Astrocyte (in vitro differentiated cells and primary cell): Measurements from ENCODE around the gene ORAI2.

Experiments
- EZH2 ChIP-seq: IDR thresholded peaks from 2 replicates; pipeline ENCODE4 v1.6.1; 2012; ENCODE audit warnings: mild to moderate bottlenecking, low read length, inconsistent platforms; ENCODE audit not compliant: insufficient read depth
- TF ChIP-seq, protein P1 (sequence below): IDR thresholded peaks from 2 replicates; pipeline ENCODE4 v1.5.1; 2011; ENCODE audit warnings: low read depth, mild to moderate bottlenecking, inconsistent platforms, low read length, moderate library complexity; ENCODE audit not compliant: insufficient read depth

DNA sequence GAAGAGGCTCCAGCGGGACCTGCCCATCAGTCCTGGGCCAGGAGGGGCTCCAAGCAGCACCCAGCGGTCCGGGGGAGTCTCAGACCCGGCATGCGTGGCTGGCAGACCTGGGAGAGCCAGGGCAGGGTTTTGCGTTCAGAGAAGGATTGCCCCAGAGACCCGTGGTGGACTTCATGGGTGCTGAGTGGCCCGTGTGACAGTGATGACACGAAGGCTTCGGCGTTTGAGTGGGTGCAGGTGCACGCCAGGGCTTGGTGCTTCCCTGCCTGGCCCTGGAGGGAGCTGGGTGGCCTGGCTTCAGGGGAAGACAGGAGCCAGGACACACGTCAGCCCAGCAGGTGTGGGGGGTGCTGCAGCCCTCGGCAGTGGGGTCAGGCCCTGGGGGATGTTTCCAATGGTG is 13.9 kb downstream of the ORAI2 start:
- TF ChIP-seq, protein P1, sequence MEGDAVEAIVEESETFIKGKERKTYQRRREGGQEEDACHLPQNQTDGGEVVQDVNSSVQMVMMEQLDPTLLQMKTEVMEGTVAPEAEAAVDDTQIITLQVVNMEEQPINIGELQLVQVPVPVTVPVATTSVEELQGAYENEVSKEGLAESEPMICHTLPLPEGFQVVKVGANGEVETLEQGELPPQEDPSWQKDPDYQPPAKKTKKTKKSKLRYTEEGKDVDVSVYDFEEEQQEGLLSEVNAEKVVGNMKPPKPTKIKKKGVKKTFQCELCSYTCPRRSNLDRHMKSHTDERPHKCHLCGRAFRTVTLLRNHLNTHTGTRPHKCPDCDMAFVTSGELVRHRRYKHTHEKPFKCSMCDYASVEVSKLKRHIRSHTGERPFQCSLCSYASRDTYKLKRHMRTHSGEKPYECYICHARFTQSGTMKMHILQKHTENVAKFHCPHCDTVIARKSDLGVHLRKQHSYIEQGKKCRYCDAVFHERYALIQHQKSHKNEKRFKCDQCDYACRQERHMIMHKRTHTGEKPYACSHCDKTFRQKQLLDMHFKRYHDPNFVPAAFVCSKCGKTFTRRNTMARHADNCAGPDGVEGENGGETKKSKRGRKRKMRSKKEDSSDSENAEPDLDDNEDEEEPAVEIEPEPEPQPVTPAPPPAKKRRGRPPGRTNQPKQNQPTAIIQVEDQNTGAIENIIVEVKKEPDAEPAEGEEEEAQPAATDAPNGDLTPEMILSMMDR, result no peak
- no peak for TF ChIP-seq EZH2
